DMS 273 (cell line): ENCODE data around the gene ALOX5AP.

Experiments
- DNase-seq: peaks from one replicate; lab custom pipeline; 2025; ENCODE audit not compliant: unreplicated experiment; lab: John Stamatoyannopoulos, UW

Gene ALOX5AP

GRCh38 chr13:30714629-30715371 lies 20.5 kb upstream of the ALOX5AP start:
- DNase-seq, result no peak

- no peak for DNase-seq
Observed at GRCh38 chr13:30715372-30715756, 20.0 kb upstream of the ALOX5AP start.

DNA sequence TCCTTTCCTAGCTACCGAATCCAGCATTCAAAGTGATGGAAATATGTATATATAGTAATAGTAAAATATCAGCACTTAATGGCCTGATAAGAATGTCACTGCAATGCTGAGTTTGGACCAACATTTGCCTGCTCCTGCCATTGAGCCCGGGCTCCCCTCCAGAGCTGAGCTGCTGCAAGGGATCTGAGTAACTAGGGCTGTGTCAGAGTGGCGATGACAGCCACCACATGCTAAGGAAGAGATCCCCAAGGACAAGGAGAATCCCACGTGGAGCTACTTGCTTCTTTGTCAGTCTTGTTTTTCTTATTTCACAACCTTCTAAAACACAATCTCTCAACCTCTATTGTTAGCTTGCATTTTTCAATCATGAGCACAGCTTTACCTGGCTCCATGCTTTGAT lies 19.5 kb upstream of the ALOX5AP start:
- DNase-seq, result no peak

DNA sequence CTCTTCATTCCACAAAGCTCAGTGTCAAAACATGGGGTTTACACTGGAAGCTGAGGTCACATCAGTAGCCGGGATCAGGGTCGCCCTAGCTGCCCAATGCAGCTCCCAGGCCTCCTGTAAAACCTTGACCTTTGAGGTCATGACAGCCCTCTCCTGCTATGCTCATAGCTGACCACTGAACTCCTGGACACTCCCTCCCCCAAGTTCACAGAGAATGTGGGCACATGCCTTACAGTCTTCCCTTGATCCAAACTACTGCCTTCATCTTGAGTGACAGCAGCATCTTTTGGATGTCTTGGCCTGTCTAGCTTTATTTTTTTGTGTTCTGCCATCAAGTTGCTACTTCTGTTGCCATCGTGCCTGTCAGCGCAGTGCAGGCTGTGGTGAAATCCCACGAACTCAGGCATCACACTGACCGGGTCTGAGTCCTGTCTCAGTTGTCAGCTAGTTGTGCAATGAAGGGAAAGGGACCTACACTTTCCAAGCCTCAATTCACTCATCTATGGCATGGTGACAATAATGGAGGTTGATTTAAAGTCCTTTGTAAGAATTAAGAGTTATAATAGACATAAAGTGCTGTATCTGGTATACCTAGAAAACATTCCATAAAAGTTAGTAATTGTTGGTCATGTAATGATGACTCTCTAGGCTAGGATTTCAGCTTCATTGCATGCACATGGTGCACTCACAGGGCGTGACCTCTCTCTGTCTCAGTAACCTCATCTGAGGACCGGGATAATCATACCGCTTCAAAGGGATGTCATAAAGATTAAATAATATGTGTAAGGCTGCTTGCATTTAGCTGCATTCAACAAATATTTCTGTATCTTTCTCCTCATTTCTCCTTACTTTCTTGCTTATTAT lies 16.4 kb upstream of the ALOX5AP start:
- no peak for DNase-seq

- no peak for DNase-seq
Observed at GRCh38 chr13:30719525-30719914, 15.8 kb upstream of the ALOX5AP start.

- no peak for DNase-seq
Observed at GRCh38 chr13:30720172-30720869, 15.0 kb upstream of the ALOX5AP start.

GRCh38 chr13:30721936-30722335 lies 13.4 kb upstream of the ALOX5AP start:
- DNase-seq, result no peak

DNA sequence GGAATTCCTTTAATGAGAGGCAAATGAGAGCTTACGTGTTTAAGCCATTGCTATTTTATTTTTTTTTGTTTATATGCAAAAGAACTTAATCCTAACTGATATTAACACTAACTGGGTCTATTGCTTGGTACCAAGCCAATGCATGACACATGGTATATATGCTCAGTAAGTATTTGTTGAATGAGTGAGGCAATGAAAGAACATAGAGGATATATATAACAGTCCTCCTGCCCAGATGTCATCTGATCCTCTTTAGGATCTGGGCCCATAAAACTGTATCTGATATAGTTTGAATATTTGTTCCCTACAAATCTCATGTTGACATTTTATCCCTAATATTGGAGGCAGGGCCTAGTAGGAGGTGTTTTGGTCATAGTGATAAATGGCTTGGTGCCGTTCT lies 13.0 kb upstream of the ALOX5AP start:
- DNase-seq, result no peak

- no peak for DNase-seq
Observed at GRCh38 chr13:30724778-30725177, 10.6 kb upstream of the ALOX5AP start.

DNA sequence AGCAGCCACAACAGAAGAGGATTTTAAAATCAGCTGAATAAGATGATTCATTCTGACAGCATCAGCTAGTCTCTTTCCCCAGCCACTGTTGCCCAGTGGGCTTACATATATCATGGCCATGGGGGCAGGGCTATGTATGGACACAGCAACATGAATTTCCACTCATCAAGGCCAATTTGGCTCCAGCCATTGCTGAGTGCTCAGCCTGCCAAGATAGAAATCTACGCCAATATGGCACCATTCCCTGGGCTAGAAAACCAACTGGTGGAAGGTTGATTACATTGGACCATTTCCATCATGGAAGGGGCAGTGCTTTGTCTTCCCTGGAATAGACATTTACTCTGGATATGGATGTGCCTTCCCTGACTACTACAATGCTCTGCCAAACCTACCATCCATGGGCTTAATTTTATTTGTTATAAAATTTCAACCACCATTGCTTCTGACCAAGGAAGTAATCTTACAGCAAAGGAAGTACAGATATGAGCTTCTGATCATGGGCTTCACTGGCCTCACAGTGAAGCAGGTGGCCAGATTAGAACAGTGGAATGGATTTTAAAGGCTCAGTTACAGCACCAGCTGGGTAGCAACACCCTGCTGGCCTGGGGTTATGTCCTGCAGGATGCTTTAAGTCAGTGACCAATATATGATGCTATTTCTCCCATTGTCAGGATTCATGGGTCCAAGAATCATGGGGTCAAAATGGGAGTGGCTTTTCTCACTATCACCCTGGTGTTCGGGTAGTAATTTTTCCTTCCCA lies 9.8 kb upstream of the ALOX5AP start:
- DNase-seq, result peak; percentile 39

DNA sequence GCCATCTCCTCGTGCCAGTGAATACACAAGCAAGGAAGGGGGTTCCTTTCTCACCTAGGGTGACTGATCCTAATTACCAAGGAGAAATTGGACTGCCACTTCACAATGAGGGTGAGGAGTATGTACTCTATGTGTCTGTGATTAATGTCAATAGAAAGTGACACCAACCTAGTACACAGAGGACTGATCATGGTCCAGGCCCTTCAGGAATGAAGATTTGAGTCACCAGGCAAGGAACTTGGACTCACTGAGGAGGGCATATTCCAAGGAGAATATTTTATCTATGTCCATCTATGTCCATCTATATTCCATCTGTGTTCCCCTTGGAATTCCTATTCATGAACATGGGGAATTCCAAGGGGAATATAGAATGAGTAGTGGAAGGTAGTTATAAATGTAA lies 9.2 kb upstream of the ALOX5AP start:
- no peak for DNase-seq

DNA sequence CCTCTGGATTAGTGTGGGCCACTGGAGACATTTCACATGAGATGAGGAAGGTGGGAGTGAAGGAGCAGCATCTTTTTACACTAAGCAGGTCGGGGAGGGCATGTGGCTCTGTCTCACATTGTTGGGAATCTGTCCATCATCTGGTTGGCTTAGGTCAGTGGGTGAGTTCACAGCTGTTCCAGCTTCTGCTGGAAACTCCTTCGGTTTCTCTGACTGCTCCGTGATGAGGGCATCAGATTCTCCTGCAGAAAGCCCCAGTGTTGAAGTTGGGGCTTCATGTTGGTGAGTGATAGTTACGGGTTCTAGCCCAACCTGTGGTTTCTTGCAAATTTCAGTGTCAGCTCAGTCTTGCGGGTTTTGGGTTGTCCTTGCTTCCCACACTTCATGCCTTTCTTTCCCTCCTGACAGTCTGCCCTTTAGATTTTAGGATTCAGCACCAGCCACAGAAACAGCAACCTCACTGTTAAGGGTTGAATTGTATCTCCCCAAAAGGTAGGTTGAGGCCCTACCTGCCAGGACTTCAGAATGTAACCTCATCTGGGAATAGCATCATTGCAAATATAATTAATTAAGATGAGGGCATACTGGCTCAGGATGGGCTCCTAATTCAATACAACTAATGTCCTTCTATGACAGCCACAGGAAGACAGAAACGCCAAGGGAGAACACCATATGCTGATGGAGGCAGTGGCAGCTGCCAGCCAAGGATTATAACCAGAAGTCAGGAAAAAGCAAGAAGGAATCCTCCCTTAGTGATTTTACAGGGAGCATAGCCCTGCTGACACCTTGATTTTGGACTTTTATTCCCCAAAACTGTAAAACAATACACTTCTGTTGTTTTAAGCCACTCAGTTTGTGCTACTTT lies 7.6 kb upstream of the ALOX5AP start:
- DNase-seq, result peak; percentile 66

GRCh38 chr13:30729801-30730200 lies 5.5 kb upstream of the ALOX5AP start:
- DNase-seq, result no peak

- DNase-seq, result peak; percentile 75
Observed at GRCh38 chr13:30730526-30730925, 4.8 kb upstream of the ALOX5AP start.

GRCh38 chr13:30731361-30732045 lies 3.8 kb upstream of the ALOX5AP start:
- no peak for DNase-seq

DNA sequence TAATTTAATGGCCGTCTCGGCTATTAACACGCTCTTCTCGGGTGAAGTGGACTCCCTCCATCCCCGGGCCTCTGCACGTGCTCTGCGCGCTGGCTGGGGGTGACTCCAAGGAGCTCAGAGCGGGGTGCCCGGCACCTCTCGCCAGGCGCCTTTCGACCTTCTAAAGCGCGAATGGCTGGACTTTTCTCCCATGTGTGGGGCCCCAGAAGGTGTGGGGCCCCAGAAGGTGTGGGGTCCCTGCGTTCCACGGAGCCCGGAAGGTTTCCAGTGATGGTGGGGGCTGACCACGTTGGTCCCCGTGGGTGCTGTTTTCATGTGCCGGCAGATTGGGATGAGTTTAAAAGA lies 3.3 kb upstream of the ALOX5AP start:
- DNase-seq, result no peak

DNA sequence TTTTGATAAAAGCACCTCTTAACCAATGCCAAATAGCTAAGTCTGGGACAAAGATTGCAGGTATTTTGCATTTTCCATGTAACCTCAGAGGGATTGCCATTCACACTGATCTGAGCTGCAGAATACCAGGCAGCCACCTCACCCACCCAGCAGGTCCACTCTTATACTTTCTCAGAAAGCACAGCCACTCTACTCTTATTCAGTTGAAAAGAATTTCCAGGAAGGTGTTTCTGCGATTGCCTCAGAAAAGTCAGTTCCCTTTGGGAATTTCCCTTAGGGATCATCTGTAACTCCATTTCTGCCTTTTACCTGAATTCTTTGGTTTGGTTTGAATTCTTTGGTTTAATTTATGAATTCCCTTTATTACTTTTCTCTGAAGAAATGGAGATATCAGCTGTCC lies 904 bp upstream of the ALOX5AP start:
- DNase-seq, result no peak

DNA sequence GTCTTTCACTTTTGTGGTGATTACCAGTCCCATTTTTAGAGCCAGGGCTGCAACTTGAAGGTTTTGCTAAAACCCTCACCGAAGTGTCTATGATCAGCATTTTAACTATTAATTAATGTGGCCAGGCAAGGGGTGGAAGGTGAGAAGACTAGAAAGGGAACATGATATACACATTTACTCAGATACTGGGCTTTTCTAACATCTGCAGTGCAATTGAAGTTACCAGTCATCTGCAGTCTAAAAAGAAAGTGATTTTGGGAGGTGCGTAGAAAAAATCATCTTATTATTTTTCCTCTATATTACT lies 481 bp downstream of the ALOX5AP start:
- no peak for DNase-seq

DNA sequence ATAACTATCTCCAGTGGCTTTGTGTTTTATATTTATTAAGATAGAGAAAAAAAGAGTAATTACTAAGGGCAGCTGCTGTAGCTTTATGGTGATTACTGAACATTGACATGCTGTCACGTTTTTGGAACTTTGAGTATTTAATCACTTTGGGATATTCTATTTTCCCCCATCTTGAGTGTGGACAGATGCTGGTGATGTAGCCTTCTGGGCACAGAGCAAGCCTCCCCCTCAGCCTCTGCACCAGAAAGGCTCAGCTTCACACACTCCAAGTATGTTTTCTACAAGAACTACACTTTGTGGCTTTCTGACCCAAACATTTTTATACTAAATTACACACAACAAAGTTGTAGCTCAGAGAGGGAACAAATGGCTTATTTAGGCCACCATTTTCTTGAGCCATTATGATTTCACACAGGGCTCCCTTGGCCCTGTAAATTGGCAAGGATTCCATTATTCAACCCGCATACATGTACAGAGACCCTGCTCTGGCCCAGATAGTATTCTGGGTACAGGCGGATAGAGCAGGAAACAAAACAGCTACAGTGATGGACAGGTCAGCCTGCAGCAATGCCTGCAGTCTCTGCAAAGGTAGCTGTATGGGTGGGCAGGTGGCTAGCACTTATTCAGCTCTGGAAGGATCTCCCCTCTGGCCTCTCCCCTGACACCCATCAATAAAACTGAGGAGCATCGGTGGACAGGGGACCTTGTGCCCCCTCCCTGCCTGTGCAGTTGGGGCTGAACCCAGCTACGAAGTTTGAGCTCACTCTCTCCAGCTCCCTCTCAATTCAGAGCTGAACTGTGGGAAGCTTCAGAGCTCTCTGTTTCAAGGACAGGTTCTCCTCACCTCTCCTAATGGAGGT lies 1.3 kb downstream of the ALOX5AP start:
- DNase-seq, result no peak
